Common myeloid progenitor, CD34-positive (primary cell): Measurements from ENCODE around the gene SLC22A23.

Experiments used
- CTCF ChIA-PET: fragments of 350-600 bp; sonication (Branson Sonifier 250); formaldehyde crosslinking; loops from one replicate; lab custom pipeline; 2021; ENCODE audit warnings: antibody characterized with exemption; lab: Charles Lee
- POLR2A ChIA-PET: fragments of 350-600 bp; sonication (Branson Sonifier 250); formaldehyde crosslinking; loops from one replicate; lab custom pipeline; 2021; ENCODE audit warnings: antibody characterized with exemption; lab: Charles Lee
- DNase-seq, 3 donors: peaks; one replicate each; pipeline versions ENCODE4 v3.0.0 to v3.0.0-alpha.2; 2013
- H3K27ac ChIP-seq, 2 experiments: 1 replicate in 1 of 2; 2 replicates in 1 of 2; pipeline ENCODE4 v1.7.0; 2013; ENCODE audit warnings: inconsistent platforms in 2 of 2, low read length in 2 of 2, mild to moderate bottlenecking in 2 of 2, low read depth in 1 of 2, moderate library complexity in 1 of 2; ENCODE audit not compliant: severe bottlenecking in 2 of 2, insufficient read depth in 1 of 2, poor library complexity in 1 of 2
- H3K27me3 ChIP-seq, 5 experiments: replicated peaks in 2 of 5; 1 replicate in 3 of 5; 2 replicates in 2 of 5; pipeline versions ENCODE4 v1.6.1 to v1.7.0; 2013; ENCODE audit warnings: low read length in 4 of 5, mild to moderate bottlenecking in 2 of 5, moderate library complexity in 2 of 5, inconsistent platforms in 1 of 5; ENCODE audit not compliant: insufficient read depth in 5 of 5, control insufficient read depth in 4 of 5
- H3K36me3 ChIP-seq, 4 experiments: 1 replicate in 2 of 4; 2 replicates in 2 of 4; pipeline versions ENCODE4 v1.6.1 to v1.7.0; 2013; ENCODE audit warnings: low read length in 3 of 4, control low read depth in 1 of 4, mild to moderate bottlenecking in 1 of 4; ENCODE audit not compliant: control insufficient read depth in 4 of 4, insufficient read depth in 4 of 4
- H3K4me1 ChIP-seq, 4 experiments: 1 replicate in 3 of 4; 2 replicates in 1 of 4; pipeline versions ENCODE4 v1.6.1 to v1.7.1; 2013; ENCODE audit warnings: low read length in 3 of 4, mild to moderate bottlenecking in 3 of 4, control low read depth in 1 of 4, inconsistent platforms in 1 of 4, moderate library complexity in 1 of 4; ENCODE audit not compliant: control insufficient read depth in 4 of 4, insufficient read depth in 4 of 4; ENCODE audit errors: control extremely low read depth in 1 of 4
- H3K4me3 ChIP-seq, 7 experiments: 1 replicate in 4 of 7; 2 replicates in 3 of 7; pipeline versions ENCODE4 v1.5.1 to v1.7.0; 2013; ENCODE audit warnings: mild to moderate bottlenecking in 7 of 7, low read length in 6 of 7, moderate library complexity in 6 of 7, inconsistent platforms in 2 of 7, low read depth in 2 of 7, control low read depth in 1 of 7; ENCODE audit not compliant: insufficient read depth in 4 of 7, control insufficient read depth in 1 of 7; ENCODE audit errors: extremely low read depth in 1 of 7
- H3K9me3 ChIP-seq, 5 experiments: 1 replicate in 4 of 5; 2 replicates in 1 of 5; pipeline versions ENCODE4 v1.6.1 to v1.7.1; 2013; ENCODE audit warnings: low read length in 4 of 5, mild to moderate bottlenecking in 2 of 5, inconsistent platforms in 1 of 5, low read depth in 1 of 5, moderate library complexity in 1 of 5; ENCODE audit not compliant: control insufficient read depth in 4 of 5, insufficient read depth in 2 of 5; ENCODE audit errors: control extremely low read depth in 1 of 5
- WGBS: methylation state at CpG from one replicate; pipeline ENCODE4 v1.1.5; 2013; ENCODE audit not compliant: insufficient coverage; 5-methylcytosine and 5-hydroxymethylcytosine counted together

Gene SLC22A23

GRCh38 chr6:3303795-3304411 is 152.9 kb downstream of the SLC22A23 start:
- ChIA-PET POLR2A (no interaction called here), CTCF (interaction anchor here (1.5 kb wide), 1 partner anchor 428 kb away, joined by 4 read pairs; no protein-coding TSS in a partner anchor)
- DNase-seq = no peak
- Histone ChIP-seq H3K4me1 (no peaks in the 10 kb centered on the region), H3K27ac (no peak overlapping the region), H3K27me3 (no peaks in the 10 kb centered on the region), H3K36me3 (no peaks in the 10 kb centered on the region), H3K9me3 (peaks cover 0 to 4% (median 0%) of the 10 kb centered on the region in 5 experiments), H3K4me3 (no peak overlapping the region)
- WGBS = no CpG with 5 or more reads among the region's 3 CpGs

GRCh38 chr6:3301506-3301905 is 155.3 kb downstream of the SLC22A23 start:
- Histone ChIP-seq H3K9me3 (peaks cover 0 to 4% (median 0%) of the 10 kb centered on the region in 5 experiments), H3K4me1 (no peaks in the 10 kb centered on the region), H3K27ac (no peak overlapping the region), H3K27me3 (no peaks in the 10 kb centered on the region), H3K36me3 (no peaks in the 10 kb centered on the region), H3K4me3 (no peak overlapping the region)
- 100% methylated on average over 5 of the region's 8 CpGs for WGBS
- ChIA-PET CTCF (interaction anchor here (0.9 kb wide), 1 partner anchor 12 kb away, joined by 3 read pairs; no protein-coding TSS in a partner anchor), POLR2A (no interaction called here)
- no peak for DNase-seq

- H3K27ac ChIP-seq = no peak overlapping the region
- H3K4me1 ChIP-seq = no peaks in the 10 kb centered on the region
- ChIA-PET POLR2A (no interaction called here), CTCF (no interaction called here)
- no peaks in the 10 kb centered on the region for H3K9me3 ChIP-seq
- H3K4me3 ChIP-seq = no peak overlapping the region
- WGBS = 100% methylated on average over 3 of the region's 10 CpGs
- DNase-seq = no peak
- no peaks in the 10 kb centered on the region for H3K27me3 ChIP-seq
- no peaks in the 10 kb centered on the region for H3K36me3 ChIP-seq
Observed at GRCh38 chr6:3299221-3299620, 157.6 kb downstream of the SLC22A23 start.

- no peaks in the 10 kb centered on the region for H3K9me3 ChIP-seq
- ChIA-PET CTCF (interaction anchor here (0.7 kb wide), 1 partner anchor 129 kb away, joined by 3 read pairs; no protein-coding TSS in a partner anchor), POLR2A (no interaction called here)
Observed at GRCh38 chr6:3297909-3298308, 158.9 kb downstream of the SLC22A23 start.

GRCh38 chr6:3297006-3297405 is 159.8 kb downstream of the SLC22A23 start:
- no peak overlapping the region for H3K4me3 ChIP-seq
- H3K4me1 ChIP-seq = no peaks in the 10 kb centered on the region
- 96% methylated on average over 8 of the region's 9 CpGs for WGBS
- H3K27ac ChIP-seq = no peak overlapping the region
- CTCF ChIA-PET = interaction anchor here (2.1 to 2.2 kb wide), 2 partner anchors 11 to 17 kb away, joined by 5 to 6 read pairs; no protein-coding TSS in a partner anchor
- H3K9me3 ChIP-seq = no peaks in the 10 kb centered on the region
- H3K27me3 ChIP-seq = no peaks in the 10 kb centered on the region
- no peak for DNase-seq
- POLR2A ChIA-PET = no interaction called here
- no peaks in the 10 kb centered on the region for H3K36me3 ChIP-seq

More at GRCh38 chr6:3297909-3298308, 158.9 kb downstream of the SLC22A23 start:
- DNase-seq = no peak
- Histone ChIP-seq H3K4me3 (no peak overlapping the region), H3K4me1 (no peaks in the 10 kb centered on the region), H3K36me3 (no peaks in the 10 kb centered on the region), H3K27ac (no peak overlapping the region), H3K27me3 (no peaks in the 10 kb centered on the region)
- 94% methylated on average over 11 of the region's 11 CpGs for WGBS

- CTCF ChIA-PET = interaction anchor here (1.2 to 2.2 kb wide), 3 partner anchors 11 to 27 kb away, joined by 3 to 6 read pairs (median 5); no protein-coding TSS in a partner anchor
- DNase-seq = no peak
- no peaks in the 10 kb centered on the region for H3K27me3 ChIP-seq
- no peaks in the 10 kb centered on the region for H3K36me3 ChIP-seq
- 96% methylated on average over 8 of the region's 11 CpGs for WGBS
- POLR2A ChIA-PET = no interaction called here
- no peak overlapping the region for H3K4me3 ChIP-seq
- H3K9me3 ChIP-seq = no peaks in the 10 kb centered on the region
- no peaks in the 10 kb centered on the region for H3K4me1 ChIP-seq
- H3K27ac ChIP-seq = no peak overlapping the region
Observed at GRCh38 chr6:3296537-3296936, 160.3 kb downstream of the SLC22A23 start.

- POLR2A ChIA-PET = no interaction called here
- Histone ChIP-seq H3K4me3 (no peak overlapping the region), H3K36me3 (no peaks in the 10 kb centered on the region), H3K27ac (no peak overlapping the region), H3K4me1 (no peaks in the 10 kb centered on the region), H3K9me3 (no peaks in the 10 kb centered on the region), H3K27me3 (no peaks in the 10 kb centered on the region)
- DNase-seq = no peak
- WGBS = 85% methylated on average over 8 of the region's 10 CpGs
- CTCF ChIA-PET = interaction anchor here (1.2 to 2.2 kb wide), 3 partner anchors 10 to 27 kb away, joined by 3 to 6 read pairs (median 5); no protein-coding TSS in a partner anchor
Observed at GRCh38 chr6:3296078-3296477, 160.8 kb downstream of the SLC22A23 start.
